Smooth muscle cell (in vitro differentiated cells): ENCODE results near the gene MYO19. TPM values are rescaled to one million over a fixed set of nuclear protein-coding genes. Genes with fewer than 3 reads are reported as not detected.

Experiments
- DNase-seq: peaks from one replicate; lab custom pipeline; 2025; ENCODE audit not compliant: unreplicated experiment; lab: John Stamatoyannopoulos, UW
- H2AFZ ChIP-seq: fragments of 200-600 bp; sonication (generic); 2 replicates; pipeline ENCODE4 v1.6.0; 2016; ENCODE audit warnings: antibody characterized with exemption, low read depth, mild to moderate bottlenecking
- H3F3A ChIP-seq: fragments of 200-600 bp; sonication (generic); 2 replicates; pipeline ENCODE4 v1.6.0; 2017; ENCODE audit warnings: antibody characterized with exemption, low read depth
- H3K27ac ChIP-seq: fragments of 200-600 bp; sonication (generic); 2 replicates; pipeline ENCODE4 v1.5.1; 2016; ENCODE audit warnings: low read depth, mild to moderate bottlenecking
- H3K27me3 ChIP-seq: fragments of 200-600 bp; sonication (generic); 2 replicates; pipeline ENCODE4 v1.6.1; 2016; ENCODE audit warnings: low read depth, mild to moderate bottlenecking
- H3K36me3 ChIP-seq: fragments of 200-600 bp; sonication (generic); 2 replicates; pipeline ENCODE4 v1.5.1; 2016; ENCODE audit warnings: low read depth
- H3K4me1 ChIP-seq: fragments of 200-600 bp; sonication (generic); 2 replicates; pipeline ENCODE4 v1.5.1; 2016; ENCODE audit warnings: low read depth
- H3K4me2 ChIP-seq: fragments of 200-600 bp; sonication (generic); 2 replicates; pipeline ENCODE4 v1.6.0; 2016; ENCODE audit warnings: mild to moderate bottlenecking
- H3K4me3 ChIP-seq: fragments of 200-600 bp; sonication (generic); 2 replicates; pipeline ENCODE4 v1.5.1; 2016; ENCODE audit warnings: mild to moderate bottlenecking
- H3K79me2 ChIP-seq: fragments of 200-600 bp; sonication (generic); 2 replicates; pipeline ENCODE4 v1.6.0; 2016; ENCODE audit warnings: low read depth, mild to moderate bottlenecking
- H3K9ac ChIP-seq: fragments of 200-600 bp; sonication (generic); 2 replicates; pipeline ENCODE4 v1.6.0; 2016; ENCODE audit warnings: low read depth
- H3K9me3 ChIP-seq: fragments of 200-600 bp; sonication (generic); replicated peaks from 2 replicates; pipeline ENCODE4 v1.5.1; 2016; ENCODE audit warnings: low read depth
- H4K20me1 ChIP-seq: fragments of 200-600 bp; sonication (generic); 2 replicates; pipeline ENCODE4 v1.6.0; 2016; ENCODE audit warnings: low read depth
- CTCF ChIP-seq: fragments of 200-600 bp; sonication (generic); IDR thresholded peaks from 2 replicates; pipeline ENCODE4 v1.5.1; 2017; ENCODE audit warnings: borderline replicate concordance, mild to moderate bottlenecking, antibody characterized with exemption; ENCODE audit not compliant: insufficient read depth, poor library complexity, severe bottlenecking
- WGBS: methylation state at CpG from one replicate; pipeline ENCODE4 v1.1.7; 2016; ENCODE audit warnings: low lambda C conversion rate; 5-methylcytosine and 5-hydroxymethylcytosine counted together
- polyA plus RNA-seq: library from polyadenylated mRNA; unstranded; fragments of >200 nt; fragmentation: Nextera tagmentation; extraction: Ambion mirVana; gene quantifications from 2 replicates; pipeline ENCODE4 v1.2.1, GENCODE V29; 2016
- total RNA-seq: library from RNA; depleted of rRNA; stranded (reverse); fragments of >200 nt; gene quantifications from 2 replicates; pipeline ENCODE4 v1.2.3, GENCODE V29; 2014

MYO19 gene
- total and polyA plus RNA-seq, 2 experiments from 2014 or later = 20.4 to 34.8 TPM

GRCh38 chr17:36493956-36494355, 40.7 kb downstream of the MYO19 start:
- Histone ChIP-seq H2AFZ (no peak overlapping the region), H3F3A (no peaks in the 10 kb centered on the region), H4K20me1 (peaks cover 32% of the 10 kb centered on the region), H3K36me3 (peaks cover 6% of the 10 kb centered on the region), H3K27me3 (no peaks in the 10 kb centered on the region), H3K4me2 (no peak overlapping the region), H3K4me3 (no peak overlapping the region), H3K9me3 (no peaks in the 10 kb centered on the region), H3K79me2 (peaks cover 24% of the 10 kb centered on the region), H3K9ac (no peak overlapping the region), H3K4me1 (no peaks in the 10 kb centered on the region), H3K27ac (no peak overlapping the region)
- no peak for TF ChIP-seq CTCF
- WGBS = 96% methylated on average over 1 of the region's 1 CpG
- no peak for DNase-seq

- Histone ChIP-seq H3K79me2 (peaks cover 45% of the 10 kb centered on the region), H3K9ac (peak within 1 kb of the TSS; percentile 62), H3F3A (peaks cover 3% of the 10 kb centered on the region), H4K20me1 (peaks cover 27% of the 10 kb centered on the region), H3K4me1 (peaks cover 12% of the 10 kb centered on the region), H3K4me2 (peak within 1 kb of the TSS; percentile 98), H2AFZ (peak within 1 kb of the TSS; percentile 95), H3K36me3 (no peaks in the 10 kb centered on the region), H3K27ac (no peak within 1 kb of the TSS), H3K9me3 (no peaks in the 10 kb centered on the region), H3K4me3 (peak within 1 kb of the TSS; percentile 70), H3K27me3 (peaks cover 13% of the 10 kb centered on the region)
- peak; percentile 59 for DNase-seq
- WGBS = 2% methylated on average over 57 of the region's 73 CpGs
- TF ChIP-seq CTCF = no peak
Measured at GRCh38 chr17:36486204-36487194, 48.2 kb downstream of the MYO19 start, which contains the start of gene ZNHIT3. Gene ZNHIT3, plus strand, starts transcription at chr17:36486681. Its CDS starts 19 bp downstream, at chr17:36486700.

GRCh38 chr17:36485805-36486203, 48.9 kb downstream of the MYO19 start:
- Histone ChIP-seq H3K9ac (no peak overlapping the region), H4K20me1 (peaks cover 20% of the 10 kb centered on the region), H3K79me2 (peaks cover 40% of the 10 kb centered on the region), H3K27me3 (peaks cover 13% of the 10 kb centered on the region), H3F3A (peaks cover 3% of the 10 kb centered on the region), H3K4me3 (peak overlapping the region; percentile 70), H3K4me2 (peak overlapping the region; percentile 98), H2AFZ (peak overlapping the region; percentile 95), H3K27ac (no peak overlapping the region), H3K9me3 (no peaks in the 10 kb centered on the region), H3K36me3 (no peaks in the 10 kb centered on the region), H3K4me1 (peaks cover 12% of the 10 kb centered on the region)
- no peak for DNase-seq
- 38% methylated on average over 10 of the region's 10 CpGs for WGBS
- no peak for TF ChIP-seq CTCF
